ENCODE results near the gene PTTG1IP.
"Not testable (repeated sequence)": the region's sequence is repeated elsewhere in the genome, so short reads cannot be mapped to it uniquely, and the experiment has no call there.

Gene PTTG1IP

DNA sequence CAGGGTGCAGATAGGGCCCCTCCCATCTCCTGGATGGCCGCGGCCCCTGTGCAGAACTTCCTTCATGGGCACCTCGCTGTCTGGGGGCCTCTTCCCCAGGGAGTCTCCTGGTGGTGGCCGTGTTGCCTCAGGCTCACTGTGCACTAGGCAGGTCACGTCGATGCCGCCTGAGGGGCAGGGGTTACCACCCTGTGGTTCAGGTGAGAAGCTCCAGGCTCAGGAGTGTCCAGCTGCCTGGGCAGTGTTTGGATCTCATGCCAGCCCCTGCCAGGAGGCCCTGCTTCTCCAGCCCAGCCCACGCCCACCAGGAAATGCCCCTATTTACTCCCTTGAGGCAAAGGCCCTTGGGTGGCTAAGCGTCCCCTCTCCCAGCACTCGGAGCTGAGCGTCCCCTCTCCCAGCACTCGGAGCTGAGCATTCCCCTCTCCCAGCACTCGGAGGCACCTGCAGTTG lies 45.1 kb upstream of the PTTG1IP start:
- H3K4me3 ChIP-seq (ENCODE audit: low read depth, low read length), result no peak overlapping the region
- DNase-seq (ENCODE audit: low read depth), result no peak
- TF ChIP-seq, protein P1, sequence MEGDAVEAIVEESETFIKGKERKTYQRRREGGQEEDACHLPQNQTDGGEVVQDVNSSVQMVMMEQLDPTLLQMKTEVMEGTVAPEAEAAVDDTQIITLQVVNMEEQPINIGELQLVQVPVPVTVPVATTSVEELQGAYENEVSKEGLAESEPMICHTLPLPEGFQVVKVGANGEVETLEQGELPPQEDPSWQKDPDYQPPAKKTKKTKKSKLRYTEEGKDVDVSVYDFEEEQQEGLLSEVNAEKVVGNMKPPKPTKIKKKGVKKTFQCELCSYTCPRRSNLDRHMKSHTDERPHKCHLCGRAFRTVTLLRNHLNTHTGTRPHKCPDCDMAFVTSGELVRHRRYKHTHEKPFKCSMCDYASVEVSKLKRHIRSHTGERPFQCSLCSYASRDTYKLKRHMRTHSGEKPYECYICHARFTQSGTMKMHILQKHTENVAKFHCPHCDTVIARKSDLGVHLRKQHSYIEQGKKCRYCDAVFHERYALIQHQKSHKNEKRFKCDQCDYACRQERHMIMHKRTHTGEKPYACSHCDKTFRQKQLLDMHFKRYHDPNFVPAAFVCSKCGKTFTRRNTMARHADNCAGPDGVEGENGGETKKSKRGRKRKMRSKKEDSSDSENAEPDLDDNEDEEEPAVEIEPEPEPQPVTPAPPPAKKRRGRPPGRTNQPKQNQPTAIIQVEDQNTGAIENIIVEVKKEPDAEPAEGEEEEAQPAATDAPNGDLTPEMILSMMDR (IDR thresholded peaks at IDR 0.05; ENCODE audit: low read depth, low read length, missing control alignments), result no peak
- in situ Hi-C loops (cut with HindIII; ENCODE audit: low sequenced_read_pairs), result no loop called here

DNA sequence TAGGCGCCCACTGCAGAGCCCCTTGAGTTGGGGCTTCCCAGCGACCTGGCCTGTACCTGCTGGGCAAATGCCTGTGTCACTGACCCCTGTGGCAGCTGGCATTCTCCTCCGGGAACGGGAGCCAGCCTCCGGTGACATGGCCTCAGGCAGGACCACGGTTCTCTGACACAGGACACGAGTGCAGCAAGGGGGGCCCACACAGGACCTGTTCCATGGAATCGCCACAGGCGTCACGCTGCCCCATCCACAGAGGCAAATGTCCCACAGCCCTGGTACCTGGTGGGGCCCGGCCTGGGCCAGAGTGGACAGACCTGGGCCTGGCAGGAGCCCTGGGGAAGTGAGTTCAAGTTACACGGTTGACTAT lies 44.6 kb upstream of the PTTG1IP start:
- DNase-seq (ENCODE audit: low read depth), result no peak
- in situ Hi-C loops (cut with HindIII; ENCODE audit: low sequenced_read_pairs), result no loop called here
- TF ChIP-seq, protein P1 (IDR thresholded peaks at IDR 0.05; ENCODE audit: low read depth, low read length, missing control alignments), result no peak
- H3K4me3 ChIP-seq (ENCODE audit: low read depth, low read length), result no peak overlapping the region

DNA sequence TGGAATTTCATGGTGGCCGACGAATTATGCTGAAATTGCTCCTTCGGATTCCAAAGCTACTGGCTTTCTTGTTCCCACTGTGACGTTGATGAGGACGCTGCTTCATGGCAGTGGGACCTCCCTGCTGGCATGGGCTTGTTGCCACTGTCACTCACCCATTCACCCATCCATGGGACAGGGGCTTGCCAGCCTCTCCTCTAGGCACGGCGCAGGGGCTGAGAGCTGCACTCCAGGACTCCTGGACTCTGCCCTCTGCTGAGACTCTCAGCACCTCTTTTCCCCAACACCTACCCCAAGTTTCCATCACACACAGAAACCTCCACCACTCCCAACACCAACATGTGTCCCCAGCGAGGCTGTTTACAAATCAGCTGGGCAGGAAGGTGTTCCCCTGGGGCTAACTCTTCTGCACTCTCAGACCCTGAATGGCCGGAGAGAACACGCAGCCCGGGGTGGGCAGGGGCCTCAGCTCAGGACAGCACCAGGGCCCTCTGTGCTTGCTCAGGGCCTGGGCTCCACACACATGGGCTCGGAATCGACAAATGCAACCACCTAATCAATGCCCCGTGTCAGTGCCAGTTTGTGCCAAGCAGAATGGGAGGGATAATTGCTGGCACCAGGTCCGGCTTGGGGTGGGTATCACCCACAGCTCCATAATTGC lies 44.1 kb upstream of the PTTG1IP start:
- in situ Hi-C loops (cut with HindIII; ENCODE audit: low sequenced_read_pairs), result no loop called here
- no peak for DNase-seq (ENCODE audit: low read depth)

DNA sequence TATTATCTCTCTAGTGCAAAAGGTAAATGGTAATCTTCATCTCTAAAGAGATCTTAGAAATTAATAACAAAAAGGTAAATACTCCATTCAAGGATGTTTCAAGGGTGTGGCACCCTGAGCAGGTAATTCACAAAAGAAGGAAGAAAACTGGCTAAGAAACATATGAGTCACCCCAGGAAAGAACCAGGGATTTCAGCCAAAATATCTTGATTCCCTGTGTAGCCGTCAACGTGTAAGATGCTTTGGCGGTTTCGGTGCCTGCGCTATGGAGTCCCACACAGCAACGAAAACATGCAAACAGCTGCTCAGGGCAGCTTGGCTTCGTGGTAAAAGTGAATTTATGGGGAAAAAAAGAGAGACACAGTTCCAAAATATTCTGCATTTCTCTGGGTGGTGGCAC lies 43.5 kb upstream of the PTTG1IP start:
- DNase-seq (ENCODE audit: low read depth), result peak; percentile 66
- TF ChIP-seq, protein P1 (IDR thresholded peaks at IDR 0.05; ENCODE audit: low read depth, low read length, missing control alignments), result no peak
- in situ Hi-C loops (cut with HindIII; ENCODE audit: low sequenced_read_pairs), result no loop called here
- no peak overlapping the region for H3K4me3 ChIP-seq (ENCODE audit: low read depth, low read length)

More for the DNA sequence above, 44.1 kb upstream of the PTTG1IP start:
- TF ChIP-seq, protein P1 (IDR thresholded peaks at IDR 0.05; ENCODE audit: low read depth, low read length, missing control alignments), result no peak
- H3K4me3 ChIP-seq (ENCODE audit: low read depth, low read length), result no peak overlapping the region

DNA sequence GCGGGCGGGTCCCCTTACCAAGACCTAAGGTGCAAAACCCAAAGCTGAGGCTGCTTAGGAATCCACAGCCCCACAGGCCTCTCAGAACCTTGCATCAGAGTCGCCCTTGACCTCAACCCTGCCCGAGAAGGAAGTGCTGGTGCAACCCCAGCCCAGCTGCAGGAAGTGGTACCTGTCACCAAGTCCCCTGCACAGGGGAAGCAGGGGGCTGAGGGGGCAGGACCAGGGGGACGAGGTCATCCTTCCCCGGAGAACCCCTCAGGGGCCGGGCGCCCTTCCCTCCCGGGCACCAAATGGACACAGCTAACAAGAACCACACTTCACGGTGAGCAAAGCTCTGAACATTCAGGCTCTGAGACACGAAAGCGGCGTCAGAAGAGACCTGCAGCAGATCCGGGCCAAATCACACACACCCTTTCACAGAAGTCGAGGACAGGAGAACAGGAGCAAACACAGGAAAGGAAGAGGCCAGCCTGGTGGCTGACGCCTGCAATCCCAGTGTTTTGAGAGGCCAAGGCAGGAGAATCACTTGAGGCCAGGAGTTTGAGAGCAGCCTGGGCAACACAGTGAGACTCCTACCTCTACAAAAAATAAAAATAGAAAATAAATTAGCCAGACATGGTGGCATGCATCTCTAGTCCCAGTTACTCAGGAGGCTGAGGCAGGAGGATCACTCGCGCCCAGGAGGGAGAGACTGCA lies 40.8 kb upstream of the PTTG1IP start:
- TF ChIP-seq, protein P1 (IDR thresholded peaks at IDR 0.05; ENCODE audit: low read depth, low read length, missing control alignments), result no peak
- no peak overlapping the region for H3K4me3 ChIP-seq (ENCODE audit: low read depth, low read length)
- no peak for DNase-seq (ENCODE audit: low read depth)
- in situ Hi-C loops (cut with HindIII; ENCODE audit: low sequenced_read_pairs), result no loop called here

DNA sequence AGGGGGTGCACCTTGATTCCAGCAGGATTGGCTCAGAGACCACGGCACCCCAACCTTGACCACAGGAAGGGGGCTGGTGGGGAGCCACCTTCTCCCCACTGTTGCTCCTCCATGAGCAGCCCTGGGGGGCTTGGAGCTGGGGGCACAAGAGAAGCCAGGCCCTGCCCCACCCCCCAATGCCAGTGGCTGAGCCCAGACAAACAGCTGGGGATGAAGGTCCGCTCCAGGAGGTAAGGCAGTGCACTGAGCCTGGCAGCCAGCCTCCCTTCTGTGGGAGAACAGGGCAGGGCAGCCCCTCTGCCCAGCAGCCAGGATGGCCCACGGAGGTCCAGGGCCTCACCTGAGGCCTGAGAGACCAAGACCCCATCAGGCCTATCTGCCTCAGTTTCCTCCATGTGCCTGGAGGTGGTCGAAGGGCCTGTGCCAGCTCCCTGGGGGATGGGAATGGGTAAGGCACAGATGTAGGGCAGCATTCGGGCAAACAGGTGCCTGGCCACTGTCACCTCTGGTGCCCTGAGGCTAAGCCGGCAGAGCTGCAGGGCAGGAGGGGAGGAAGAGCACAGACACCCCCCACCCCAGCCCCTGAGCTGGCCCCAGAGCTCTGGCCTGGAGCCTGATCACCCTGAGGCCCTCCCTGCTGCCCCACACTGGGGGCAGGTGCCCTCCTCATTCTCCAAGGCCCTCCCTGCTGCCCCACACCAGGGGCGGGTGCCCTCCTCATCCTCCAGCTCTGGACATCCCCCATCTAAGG lies 40.1 kb upstream of the PTTG1IP start:
- H3K4me3 ChIP-seq (ENCODE audit: low read depth, low read length), result no peak overlapping the region
- TF ChIP-seq, protein P1 (IDR thresholded peaks at IDR 0.05; ENCODE audit: low read depth, low read length, missing control alignments), result no peak
- in situ Hi-C loops (cut with HindIII; ENCODE audit: low sequenced_read_pairs), result no loop called here
- DNase-seq (ENCODE audit: low read depth), result no peak

DNA sequence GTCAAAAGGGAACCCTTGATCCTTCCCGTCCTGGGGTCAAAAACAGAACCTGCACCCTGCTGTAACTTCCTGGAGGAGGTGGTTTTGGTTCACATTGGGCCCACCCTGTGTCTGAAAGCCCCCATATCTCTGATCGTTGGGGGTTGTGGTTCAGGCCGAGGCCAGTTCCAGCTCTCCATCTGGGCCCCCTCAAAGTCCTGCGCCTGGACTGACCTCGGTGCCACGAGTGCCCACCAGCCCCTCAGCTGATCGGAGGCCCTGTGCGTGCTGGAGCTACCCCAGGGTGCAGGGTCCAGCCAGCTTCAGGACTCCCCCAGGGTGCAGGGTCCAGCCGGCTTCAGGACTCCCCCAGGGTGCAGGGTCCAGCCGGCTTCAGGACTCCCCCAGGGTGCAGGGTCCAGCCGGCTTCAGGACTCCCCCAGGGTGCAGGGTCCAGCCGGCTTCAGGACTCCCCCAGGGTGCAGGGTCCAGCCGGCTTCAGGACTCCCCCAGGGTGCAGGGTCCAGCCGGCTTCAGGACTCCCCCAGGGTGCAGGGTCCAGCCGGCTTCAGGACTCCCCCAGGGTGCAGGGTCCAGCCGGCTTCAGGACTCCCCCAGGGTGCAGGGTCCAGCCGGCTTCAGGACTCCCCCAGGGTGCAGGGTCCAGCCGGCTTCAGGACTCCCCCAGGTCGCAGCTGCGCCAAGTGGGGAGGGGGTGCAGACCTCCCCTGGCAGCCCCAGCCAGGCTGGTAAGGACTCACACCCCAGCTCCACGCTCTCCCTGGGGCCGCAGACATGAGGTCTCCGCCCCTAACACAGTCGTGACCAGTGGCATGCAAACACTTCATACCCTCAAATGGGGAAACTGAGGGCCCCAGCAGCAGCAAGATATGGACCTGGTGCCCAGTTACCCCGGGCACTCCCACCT lies 39.3 kb upstream of the PTTG1IP start:
- DNase-seq (ENCODE audit: low read depth); H3K4me3 ChIP-seq (ENCODE audit: low read depth, low read length); in situ Hi-C loops (cut with HindIII; ENCODE audit: low sequenced_read_pairs): not testable (repeated sequence)
